ENCODE results near the gene TGFBR2.

TGFBR2 gene

GRCh38 chr3:30664459-30664858 is 58.1 kb downstream of the TGFBR2 start (continued):
- no peak for TF ChIP-seq ZNF148 (tag by site-specific recombination; IDR thresholded peaks at IDR 0.05; ENCODE audit: borderline replicate concordance)
- no peak for TF ChIP-seq ZNF423 (tag by site-specific recombination; IDR thresholded peaks at IDR 0.05)
- TF ChIP-seq FEZF1 (tag by site-specific recombination; IDR thresholded peaks at IDR 0.05) = no peak
- no peak for TF ChIP-seq ZNF211 (tag by site-specific recombination; IDR thresholded peaks at IDR 0.05; ENCODE audit: low read depth)
- no peak for TF ChIP-seq ZNF16 (tag by site-specific recombination; IDR thresholded peaks at IDR 0.05; ENCODE audit: low read depth)
- no peak for TF ChIP-seq ZNF274 (IDR thresholded peaks at IDR 0.05; ENCODE audit: low read length)
- TF ChIP-seq ZNF274 (tag by site-specific recombination; IDR thresholded peaks at IDR 0.05; ENCODE audit: borderline replicate concordance) = no peak
- no peak for TF ChIP-seq TCF7L2 (IDR thresholded peaks at IDR 0.05; ENCODE audit: borderline replicate concordance, low read depth, low read length)
- no peak for TF ChIP-seq ZFHX2 (tag by site-specific recombination; conservative IDR thresholded peaks at IDR 0.05)

GRCh38 chr3:30664884-30665283 is 58.5 kb downstream of the TGFBR2 start:
- H3K27ac ChIP-seq (ENCODE audit: extremely low read depth, low read depth, low read length) = no peak overlapping the region
- ChIA-PET POLR2A (no interaction called here), CTCF (no interaction called here)
- no peaks in the 10 kb centered on the region for H3K36me3 ChIP-seq (ENCODE audit: control insufficient read depth in 2 of 2, insufficient read depth in 1 of 2, low read length in 2 of 2)
- H3K4me3 ChIP-seq (ENCODE audit: low read depth, low read length) = no peak overlapping the region
- no peaks in the 10 kb centered on the region for H3K9me3 ChIP-seq (ENCODE audit: control insufficient read depth, insufficient read depth, low read depth, low read length)
- no peaks in the 10 kb centered on the region; the same call in 1 of the 2 replicates for H3K4me1 ChIP-seq (ENCODE audit: control insufficient read depth, insufficient read depth, low read length)
- TF ChIP-seq ZNF248 (tag by site-specific recombination; IDR thresholded peaks at IDR 0.05) (no peak), HOXC10 (CRISPR knock-in tag; IDR thresholded peaks at IDR 0.05) (no peak), BCL11B (tag by site-specific recombination; IDR thresholded peaks at IDR 0.05; ENCODE audit: low read depth) (no peak), ZNF302 (tag by site-specific recombination; IDR thresholded peaks at IDR 0.05; ENCODE audit: low read depth) (no peak), ZNF140 (tag by site-specific recombination; IDR thresholded peaks at IDR 0.05) (no peak), ZNF398 (tag by site-specific recombination; IDR thresholded peaks at IDR 0.05) (no peak), ZBTB26 (tag by site-specific recombination; optimal IDR thresholded peaks at IDR 0.05) (no peak)
- TF ChIP-seq, protein P1, sequence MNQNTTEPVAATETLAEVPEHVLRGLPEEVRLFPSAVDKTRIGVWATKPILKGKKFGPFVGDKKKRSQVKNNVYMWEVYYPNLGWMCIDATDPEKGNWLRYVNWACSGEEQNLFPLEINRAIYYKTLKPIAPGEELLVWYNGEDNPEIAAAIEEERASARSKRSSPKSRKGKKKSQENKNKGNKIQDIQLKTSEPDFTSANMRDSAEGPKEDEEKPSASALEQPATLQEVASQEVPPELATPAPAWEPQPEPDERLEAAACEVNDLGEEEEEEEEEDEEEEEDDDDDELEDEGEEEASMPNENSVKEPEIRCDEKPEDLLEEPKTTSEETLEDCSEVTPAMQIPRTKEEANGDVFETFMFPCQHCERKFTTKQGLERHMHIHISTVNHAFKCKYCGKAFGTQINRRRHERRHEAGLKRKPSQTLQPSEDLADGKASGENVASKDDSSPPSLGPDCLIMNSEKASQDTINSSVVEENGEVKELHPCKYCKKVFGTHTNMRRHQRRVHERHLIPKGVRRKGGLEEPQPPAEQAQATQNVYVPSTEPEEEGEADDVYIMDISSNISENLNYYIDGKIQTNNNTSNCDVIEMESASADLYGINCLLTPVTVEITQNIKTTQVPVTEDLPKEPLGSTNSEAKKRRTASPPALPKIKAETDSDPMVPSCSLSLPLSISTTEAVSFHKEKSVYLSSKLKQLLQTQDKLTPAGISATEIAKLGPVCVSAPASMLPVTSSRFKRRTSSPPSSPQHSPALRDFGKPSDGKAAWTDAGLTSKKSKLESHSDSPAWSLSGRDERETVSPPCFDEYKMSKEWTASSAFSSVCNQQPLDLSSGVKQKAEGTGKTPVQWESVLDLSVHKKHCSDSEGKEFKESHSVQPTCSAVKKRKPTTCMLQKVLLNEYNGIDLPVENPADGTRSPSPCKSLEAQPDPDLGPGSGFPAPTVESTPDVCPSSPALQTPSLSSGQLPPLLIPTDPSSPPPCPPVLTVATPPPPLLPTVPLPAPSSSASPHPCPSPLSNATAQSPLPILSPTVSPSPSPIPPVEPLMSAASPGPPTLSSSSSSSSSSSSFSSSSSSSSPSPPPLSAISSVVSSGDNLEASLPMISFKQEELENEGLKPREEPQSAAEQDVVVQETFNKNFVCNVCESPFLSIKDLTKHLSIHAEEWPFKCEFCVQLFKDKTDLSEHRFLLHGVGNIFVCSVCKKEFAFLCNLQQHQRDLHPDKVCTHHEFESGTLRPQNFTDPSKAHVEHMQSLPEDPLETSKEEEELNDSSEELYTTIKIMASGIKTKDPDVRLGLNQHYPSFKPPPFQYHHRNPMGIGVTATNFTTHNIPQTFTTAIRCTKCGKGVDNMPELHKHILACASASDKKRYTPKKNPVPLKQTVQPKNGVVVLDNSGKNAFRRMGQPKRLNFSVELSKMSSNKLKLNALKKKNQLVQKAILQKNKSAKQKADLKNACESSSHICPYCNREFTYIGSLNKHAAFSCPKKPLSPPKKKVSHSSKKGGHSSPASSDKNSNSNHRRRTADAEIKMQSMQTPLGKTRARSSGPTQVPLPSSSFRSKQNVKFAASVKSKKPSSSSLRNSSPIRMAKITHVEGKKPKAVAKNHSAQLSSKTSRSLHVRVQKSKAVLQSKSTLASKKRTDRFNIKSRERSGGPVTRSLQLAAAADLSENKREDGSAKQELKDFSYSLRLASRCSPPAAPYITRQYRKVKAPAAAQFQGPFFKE (tag by site-specific recombination; IDR thresholded peaks at IDR 0.05; ENCODE audit: borderline replicate concordance) = no peak

All from HEK293 (cell line).